Colon (tissue), 2 donors: ENCODE data around the gene COL18A1.
"Not testable (repeated sequence)": the region's sequence is repeated elsewhere in the genome, so short reads cannot be mapped to it uniquely, and the experiment has no call there.

ENCODE experiments used
- FAIRE-seq: peaks from 2 replicates; lab custom pipeline; 2012; peaks lifted over from hg19 to GRCh38; lab: Jason Lieb, UNC
- donor health status: control.
- donor health status: control.

Gene COL18A1

GRCh38 chr21:45441431-45442255, 36.7 kb downstream of the COL18A1 start:
- FAIRE-seq, result no peak

DNA sequence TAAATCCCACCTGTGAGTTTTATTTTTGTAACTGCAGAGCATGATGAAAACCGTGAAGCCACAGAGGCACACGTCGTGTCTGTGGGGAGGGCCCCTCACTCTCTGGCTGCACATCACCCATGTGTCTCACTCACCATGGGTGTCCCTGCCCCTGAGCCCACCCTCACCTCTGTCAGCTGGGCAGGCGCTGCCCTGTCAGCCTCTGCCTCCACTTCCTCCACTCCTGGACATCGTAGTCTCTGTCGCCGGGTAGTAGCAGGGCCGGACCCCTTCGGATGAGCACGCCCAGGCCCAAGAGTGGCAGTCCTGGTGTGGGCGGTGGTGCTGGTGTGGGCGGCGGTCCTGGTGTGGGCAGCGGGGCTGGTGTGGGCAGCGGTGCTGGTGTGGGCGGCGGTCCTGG, 37.3 kb downstream of the COL18A1 start:
- FAIRE-seq, result no peak

DNA sequence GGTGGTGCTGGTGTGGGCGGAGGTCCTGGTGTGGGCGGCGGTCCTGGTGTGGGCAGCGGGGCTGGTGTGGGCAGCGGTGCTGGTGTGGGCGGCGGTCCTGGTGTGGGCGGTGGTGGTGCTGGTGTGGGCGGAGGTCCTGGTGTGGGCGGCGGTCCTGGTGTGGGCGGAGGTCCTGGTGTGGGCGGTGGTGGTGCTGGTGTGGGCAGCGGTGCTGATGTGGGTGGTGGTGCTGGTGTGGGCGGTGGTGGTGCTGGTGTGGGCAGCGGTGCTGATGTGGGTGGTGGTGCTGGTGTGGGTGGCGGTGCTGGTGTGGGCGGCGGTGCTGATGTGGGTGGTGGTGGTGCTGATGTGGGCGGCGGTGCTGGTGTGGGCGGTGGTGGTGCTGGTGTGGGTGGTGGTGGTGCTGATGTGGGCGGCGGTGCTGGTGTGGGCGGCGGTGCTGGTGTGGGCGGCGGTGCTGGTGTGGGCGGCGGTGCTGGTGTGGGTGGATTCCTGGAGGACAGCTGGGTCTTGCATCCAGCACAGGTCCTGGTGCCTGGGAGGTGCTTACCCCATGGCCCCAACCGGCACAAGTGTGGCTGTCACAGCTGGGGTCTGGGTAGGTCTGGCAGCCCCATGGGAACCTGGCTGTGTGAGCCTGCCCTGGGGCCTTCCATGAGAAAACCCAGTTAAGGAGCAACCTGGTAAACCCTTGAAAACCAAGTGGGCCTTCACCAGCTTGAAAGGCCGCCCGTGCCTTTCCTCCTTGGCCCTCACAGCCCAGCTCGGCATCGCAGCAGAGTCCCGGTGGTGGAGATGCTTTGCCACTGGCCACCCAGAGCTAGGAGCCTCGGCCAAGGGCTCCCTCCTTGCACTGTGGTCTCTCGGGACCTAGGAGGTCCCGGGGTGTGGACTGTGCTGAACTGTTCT, 38.0 kb downstream of the COL18A1 start:
- not testable (repeated sequence) for FAIRE-seq

DNA sequence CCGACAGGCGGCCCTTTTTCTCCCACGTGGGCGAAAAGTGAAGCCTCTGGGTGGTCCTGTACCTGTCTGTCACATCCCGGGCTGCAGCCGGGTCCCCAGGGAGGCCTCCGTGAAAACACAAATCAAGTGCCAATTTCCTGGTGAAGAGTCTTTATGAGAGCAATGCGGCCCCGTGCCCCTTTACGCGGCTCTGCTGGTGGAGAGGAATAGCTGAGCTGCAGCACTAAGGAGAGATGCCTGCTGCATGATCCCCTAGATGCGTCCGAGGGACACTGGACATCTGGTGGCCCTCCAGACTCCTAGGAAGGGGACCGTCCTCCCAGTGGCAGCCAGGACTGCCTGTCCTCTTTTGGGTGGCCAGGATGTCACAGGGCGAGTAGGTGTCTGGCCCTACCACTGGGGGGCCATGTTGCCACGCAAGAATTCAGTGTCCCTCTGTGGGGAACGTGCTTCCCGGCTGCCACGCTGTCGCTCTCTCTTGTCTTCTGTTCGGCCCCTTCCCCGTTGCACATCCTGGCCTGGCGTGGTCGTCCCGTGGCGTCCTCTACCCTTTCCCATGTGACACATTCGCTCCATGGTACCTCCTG, 38.7 kb downstream of the COL18A1 start:
- FAIRE-seq, result no peak

- no peak for FAIRE-seq
Measured at GRCh38 chr21:45444385-45444784, 39.4 kb downstream of the COL18A1 start.

DNA sequence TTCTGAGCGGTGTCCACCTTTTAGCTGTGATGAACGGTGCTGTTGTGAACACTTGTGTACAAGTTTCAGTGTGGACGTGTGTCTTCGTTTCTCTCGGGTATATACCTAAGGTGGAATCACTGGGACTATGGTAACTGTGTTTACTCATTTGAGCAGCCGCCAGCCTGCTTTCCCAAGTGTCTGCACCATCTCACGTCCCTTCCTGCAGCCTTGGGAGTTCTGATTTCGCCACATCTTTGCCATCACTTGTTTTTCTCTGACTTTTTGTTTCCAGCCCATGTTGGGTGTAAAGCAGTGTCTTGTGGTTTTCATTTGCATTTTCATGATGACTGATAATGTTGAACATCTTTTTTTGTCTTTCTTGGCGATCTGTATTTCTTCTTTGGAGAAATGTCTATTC, 40.4 kb downstream of the COL18A1 start:
- FAIRE-seq, result no peak

DNA sequence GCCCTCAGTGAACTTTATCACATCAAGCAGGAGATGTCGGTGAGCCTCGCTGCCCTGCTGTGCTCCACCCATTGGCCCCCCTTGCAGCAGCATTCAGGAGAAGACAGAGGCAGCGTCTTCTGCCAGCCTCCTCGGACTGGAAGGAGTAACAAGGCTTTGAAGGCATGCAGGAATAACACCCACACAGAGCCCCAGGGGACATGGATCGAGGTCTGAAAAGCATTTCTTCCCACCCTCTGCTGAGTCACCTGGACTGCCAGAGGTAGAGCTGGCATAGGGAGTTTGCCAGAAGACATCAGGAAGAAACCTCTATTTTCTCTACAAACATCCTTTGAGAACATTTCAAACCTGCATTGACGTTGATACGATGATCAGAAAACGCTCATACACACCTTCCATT, 42.9 kb downstream of the COL18A1 start:
- FAIRE-seq, result no peak

DNA sequence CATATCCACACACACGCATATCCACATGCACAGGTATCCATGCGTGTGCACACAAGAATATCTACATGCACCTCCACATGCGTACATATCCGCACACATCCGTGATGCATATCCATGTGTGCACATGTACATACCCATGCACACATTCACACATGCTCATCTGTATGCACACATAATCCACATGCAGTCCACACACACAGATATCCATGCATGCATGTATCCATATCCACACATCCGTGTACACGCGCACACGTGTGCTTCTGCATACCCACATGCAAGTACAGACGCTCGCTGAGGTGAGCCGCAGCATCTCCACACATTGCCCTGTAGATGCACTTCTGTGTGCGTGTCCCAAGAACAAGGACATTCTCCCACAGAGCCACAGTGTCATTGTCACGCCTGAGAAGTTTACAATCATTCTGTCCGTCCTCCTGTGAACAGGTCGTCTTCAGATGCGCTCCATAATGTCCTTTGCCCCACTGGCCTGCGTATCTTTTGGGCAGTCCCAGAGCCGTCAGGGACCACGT, 43.4 kb downstream of the COL18A1 start:
- FAIRE-seq, result no peak

GRCh38 chr21:45448810-45449657, 44.1 kb downstream of the COL18A1 start:
- no peak for FAIRE-seq

- no peak for FAIRE-seq
Measured at GRCh38 chr21:45449658-45450422, 44.9 kb downstream of the COL18A1 start.

DNA sequence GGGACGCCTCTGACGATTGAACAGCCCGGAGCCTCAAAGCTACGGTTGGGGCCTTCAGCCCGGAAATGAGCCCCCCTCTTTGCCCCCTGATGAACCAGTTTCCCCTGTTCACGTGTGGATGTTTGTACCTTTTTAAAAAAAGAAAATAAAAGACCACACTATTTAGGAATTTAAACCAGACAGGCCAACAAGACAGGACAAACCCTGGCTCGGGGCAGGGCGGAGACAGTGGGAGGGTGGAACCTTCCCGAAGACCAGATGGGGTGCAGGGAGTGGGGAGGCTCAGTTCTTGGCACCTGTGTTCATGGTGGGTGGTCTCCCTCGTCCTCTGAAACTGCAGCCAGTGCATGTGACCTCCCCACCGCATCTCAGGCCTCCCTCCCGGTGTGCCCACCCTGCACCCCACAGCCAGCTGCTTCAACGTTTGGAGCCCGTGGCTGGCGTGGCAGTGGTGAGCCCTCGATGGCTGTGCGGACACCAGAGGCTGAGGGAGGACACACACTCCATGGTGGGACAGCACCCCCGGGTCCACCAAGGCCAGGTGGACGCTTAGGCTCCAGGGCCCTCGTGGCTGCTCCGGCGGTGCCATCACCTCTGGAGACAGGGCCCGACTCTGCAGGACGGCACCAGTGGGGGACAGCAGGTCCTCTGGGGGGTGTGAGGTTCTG, 45.6 kb downstream of the COL18A1 start:
- FAIRE-seq, result no peak

DNA sequence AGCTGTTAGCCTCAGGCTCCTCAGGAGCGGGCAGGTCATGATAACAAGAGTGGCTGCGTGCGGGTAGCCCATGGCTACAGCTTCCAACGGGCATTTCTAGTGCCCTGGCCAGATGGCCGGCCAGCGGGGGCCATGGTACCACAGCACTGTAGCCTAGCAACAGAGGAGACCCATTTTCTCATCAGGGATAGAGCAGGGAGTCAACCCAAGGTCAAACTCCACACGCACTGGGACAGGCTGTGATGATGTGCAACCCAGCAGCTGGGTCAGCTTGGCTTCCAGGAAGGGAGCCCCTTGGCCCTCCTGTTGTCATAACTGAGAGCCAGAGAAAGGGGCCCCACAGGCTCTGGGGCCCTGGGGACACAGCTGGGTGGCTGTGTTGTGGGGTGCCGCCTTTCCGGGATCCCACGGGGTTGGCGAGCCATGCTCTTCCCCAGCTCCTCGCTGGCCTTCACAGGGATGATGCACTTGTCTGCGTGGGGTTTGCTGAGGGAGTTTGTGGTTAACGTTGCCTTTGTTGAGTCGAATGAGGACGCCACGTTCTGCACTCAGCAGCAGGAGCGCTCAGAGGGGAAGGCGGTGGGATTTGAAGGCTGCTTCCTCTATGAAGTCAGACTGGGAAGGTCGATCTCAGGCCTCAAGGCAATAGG, 46.3 kb downstream of the COL18A1 start:
- FAIRE-seq, result no peak

DNA sequence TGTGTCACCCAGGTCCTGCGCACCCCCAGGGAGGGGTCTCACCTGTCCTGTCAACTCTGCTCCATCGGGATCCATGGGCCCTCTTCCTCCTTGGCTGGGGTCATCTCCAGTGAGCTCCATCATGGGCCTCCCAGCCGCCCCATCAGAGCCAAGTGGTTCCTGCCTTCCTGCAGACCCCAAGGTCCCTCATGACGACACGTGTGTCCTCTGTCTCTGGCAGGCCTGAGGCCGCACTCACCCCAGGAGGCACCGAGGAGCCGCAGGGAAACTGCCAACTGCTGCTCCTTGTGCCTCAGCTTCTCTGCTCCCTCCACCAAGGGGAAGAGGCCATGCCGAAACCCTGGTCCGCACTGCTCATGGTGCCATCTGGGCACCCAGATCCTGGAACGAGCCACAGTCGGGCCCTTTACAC, 46.8 kb downstream of the COL18A1 start:
- no peak for FAIRE-seq

- FAIRE-seq, result no peak
Measured at GRCh38 chr21:45452696-45453307, 47.8 kb downstream of the COL18A1 start.

DNA sequence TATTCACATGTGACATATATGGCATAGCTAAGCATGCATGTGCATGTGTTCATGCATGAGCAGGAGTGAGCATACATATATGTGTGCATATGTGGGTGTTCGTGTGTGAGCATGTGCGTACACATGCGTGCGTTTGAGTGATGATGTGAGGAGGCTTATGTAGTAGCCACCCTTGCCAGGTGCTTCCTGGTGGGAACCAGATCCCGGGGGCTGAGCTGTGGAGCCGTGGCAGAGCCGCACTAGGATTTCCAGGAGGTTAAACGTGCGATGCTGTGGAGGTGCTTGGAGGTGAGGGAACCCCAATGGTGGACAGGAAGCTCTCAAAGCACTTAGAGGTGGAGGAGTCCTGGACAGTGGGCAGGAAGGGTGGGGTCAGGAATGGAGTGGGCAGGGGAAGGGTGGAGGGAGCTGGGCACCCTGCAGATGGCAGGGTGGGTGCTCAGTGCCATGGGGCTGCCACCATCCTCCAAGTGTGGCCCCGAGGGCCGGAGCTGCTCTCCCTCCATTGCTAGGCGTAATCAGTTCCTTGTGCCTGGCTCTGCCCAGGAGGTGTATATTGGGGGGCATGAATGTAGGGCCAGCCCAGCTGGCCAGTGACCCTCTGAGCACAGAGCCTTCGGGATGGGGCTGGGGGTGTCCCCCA, 48.5 kb downstream of the COL18A1 start:
- FAIRE-seq, result no peak

- FAIRE-seq, result no peak
Measured at GRCh38 chr21:45454060-45454925, 49.3 kb downstream of the COL18A1 start.

- FAIRE-seq, result no peak
Measured at GRCh38 chr21:45454926-45455673, 50.1 kb downstream of the COL18A1 start.
